WTC11 (cell line): Measurements from ENCODE around the gene RBMS1. TPM values are rescaled to one million over a fixed set of nuclear protein-coding genes. Genes with fewer than 3 reads are reported as not detected.

ENCODE experiments used
- ATAC-seq: fragments of 200-7000 bp; cut with Tn5 transposase; 2 replicates; pipeline ENCODE4 v1.10.0; 2021; ENCODE audit warnings: mild to moderate bottlenecking, moderate library complexity
- CTCF ChIA-PET: fragments of 300-600 bp; sonication (Branson Sonifier 250); formaldehyde crosslinking; loops from one replicate; lab custom pipeline; 2021; ENCODE audit warnings: antibody characterized with exemption; lab: Charles Lee
- POLR2A ChIA-PET: fragments of 350-600 bp; sonication (Branson Sonifier 250); formaldehyde crosslinking; loops from one replicate; lab custom pipeline; 2021; ENCODE audit warnings: antibody characterized with exemption; lab: Charles Lee
- DNase-seq: peaks from one replicate; pipeline ENCODE4 v3.0.0; 2021; ENCODE audit warnings: low spot score
- H3K27ac Mint-ChIP-seq: 2 replicates; pipeline ENCODE4 v1.8.0; 2021; ENCODE audit warnings: mixed read lengths
- H3K27me3 Mint-ChIP-seq: 2 replicates; pipeline ENCODE4 v1.8.0; 2021; ENCODE audit warnings: low read depth, mild to moderate bottlenecking, moderate library complexity, mixed read lengths
- H3K36me3 Mint-ChIP-seq: 2 replicates; pipeline ENCODE4 v1.8.0; 2021; ENCODE audit warnings: mixed read lengths
- H3K4me1 Mint-ChIP-seq: 2 replicates; pipeline ENCODE4 v1.8.0; 2022; ENCODE audit warnings: mixed read lengths
- H3K4me3 Mint-ChIP-seq: 2 replicates; pipeline ENCODE4 v1.8.0; 2021; ENCODE audit warnings: mild to moderate bottlenecking, moderate library complexity, mixed read lengths
- H3K9me3 Mint-ChIP-seq: 2 replicates; pipeline ENCODE4 v1.8.0; 2021; ENCODE audit warnings: mixed read lengths
- ATF2 ChIP-seq: sonication (generic); formaldehyde crosslinking; IDR thresholded peaks from 2 replicates; pipeline ENCODE4 v1.8.1; 2022; ENCODE audit warnings: low read depth, missing genetic modification reagents, borderline replicate concordance
- CDX4 ChIP-seq: fragments of 250-450 bp; sonication (Bioruptor Pico); IDR thresholded peaks from 2 replicates; pipeline ENCODE4 v1.9.0; 2021; ENCODE audit warnings: moderate library complexity, mild to moderate bottlenecking, inconsistent platforms, borderline replicate concordance
- CREB1 ChIP-seq: sonication (generic); formaldehyde crosslinking; IDR thresholded peaks from 2 replicates; pipeline ENCODE4 v1.8.0; 2023; ENCODE audit warnings: mild to moderate bottlenecking, missing genetic modification reagents
- CREM ChIP-seq: sonication (generic); formaldehyde crosslinking; IDR thresholded peaks from 2 replicates; pipeline ENCODE4 v1.8.1; 2022; ENCODE audit warnings: mild to moderate bottlenecking, missing genetic modification reagents, moderate library complexity
- EMX1 ChIP-seq: fragments of 250-450 bp; sonication (Bioruptor Pico); IDR thresholded peaks from 2 replicates; pipeline ENCODE4 v1.8.0; 2021; ENCODE audit warnings: mild to moderate bottlenecking
- ETV6 ChIP-seq: sonication (generic); formaldehyde crosslinking; IDR thresholded peaks from 2 replicates; pipeline ENCODE4 v1.8.1; 2022; ENCODE audit warnings: mild to moderate bottlenecking, missing genetic modification reagents
- FOXK1 ChIP-seq: sonication (generic); formaldehyde crosslinking; IDR thresholded peaks from 2 replicates; pipeline ENCODE4 v1.8.0; 2022; ENCODE audit warnings: mild to moderate bottlenecking, moderate library complexity, missing genetic modification reagents
- FOXP1 ChIP-seq: sonication (generic); formaldehyde crosslinking; IDR thresholded peaks from 2 replicates; pipeline ENCODE4 v1.8.0; 2022; ENCODE audit warnings: missing genetic modification reagents, mild to moderate bottlenecking, moderate library complexity, borderline replicate concordance
- IRF2 ChIP-seq: sonication (generic); formaldehyde crosslinking; IDR thresholded peaks from 2 replicates; pipeline ENCODE4 v1.8.0; 2022; ENCODE audit warnings: low read depth, missing genetic modification reagents, borderline replicate concordance
- NFATC4 ChIP-seq: fragments of 250-450 bp; sonication (Bioruptor Pico); IDR thresholded peaks from 2 replicates; pipeline ENCODE4 v1.9.0; 2021; ENCODE audit warnings: mild to moderate bottlenecking
- NFE2L1 ChIP-seq: sonication (generic); formaldehyde crosslinking; IDR thresholded peaks from 2 replicates; pipeline ENCODE4 v1.8.1; 2023; ENCODE audit warnings: missing genetic modification reagents
- NR1H2 ChIP-seq: sonication (generic); formaldehyde crosslinking; IDR thresholded peaks from 2 replicates; pipeline ENCODE4 v1.9.0; 2021; ENCODE audit warnings: mild to moderate bottlenecking, moderate library complexity, missing genetic modification reagents
- OVOL2 ChIP-seq: fragments of 250-450 bp; sonication (Bioruptor Pico); IDR thresholded peaks from 2 replicates; pipeline ENCODE4 v1.9.0; 2021; ENCODE audit warnings: mild to moderate bottlenecking, borderline replicate concordance
- RORB ChIP-seq: fragments of 250-450 bp; sonication (Bioruptor Pico); IDR thresholded peaks from 2 replicates; pipeline ENCODE4 v1.9.0; 2021; ENCODE audit warnings: mild to moderate bottlenecking
- SMAD3 ChIP-seq: sonication (generic); formaldehyde crosslinking; IDR thresholded peaks from 2 replicates; pipeline ENCODE4 v1.8.0; 2022; ENCODE audit warnings: missing genetic modification reagents, mild to moderate bottlenecking, borderline replicate concordance
- SMAD4 ChIP-seq: sonication (generic); formaldehyde crosslinking; IDR thresholded peaks from 2 replicates; pipeline ENCODE4 v1.8.0; 2022; ENCODE audit warnings: mild to moderate bottlenecking, missing genetic modification reagents
- SOX15 ChIP-seq: fragments of 250-450 bp; sonication (Bioruptor Pico); IDR thresholded peaks from 2 replicates; pipeline ENCODE4 v1.9.0; 2021; ENCODE audit warnings: mild to moderate bottlenecking
- ZBTB21 ChIP-seq: sonication (generic); formaldehyde crosslinking; IDR thresholded peaks from 2 replicates; pipeline ENCODE4 v1.8.1; 2023; ENCODE audit warnings: mild to moderate bottlenecking, missing genetic modification reagents, borderline replicate concordance
- ZNF232 ChIP-seq: sonication (generic); formaldehyde crosslinking; IDR thresholded peaks from 2 replicates; pipeline ENCODE4 v1.8.0; 2022; ENCODE audit warnings: mild to moderate bottlenecking, missing genetic modification reagents
- ZNF263 ChIP-seq: sonication (generic); formaldehyde crosslinking; IDR thresholded peaks from 2 replicates; pipeline ENCODE4 v1.8.1; 2022; ENCODE audit warnings: low read depth, mild to moderate bottlenecking, moderate library complexity, missing genetic modification reagents
- total RNA-seq: library from RNA; stranded (reverse); gene quantifications from 3 replicates; pipeline ENCODE4 v1.2.3, GENCODE V29; 2021
- TF ChIP-seq, protein P1 (sequence below): sonication (generic); formaldehyde crosslinking; IDR thresholded peaks from 2 replicates; pipeline ENCODE4 v1.8.1; 2022; ENCODE audit warnings: missing genetic modification reagents, borderline replicate concordance
- TF ChIP-seq, protein P2 (sequence below): fragments of 250-450 bp; sonication (Bioruptor Pico); IDR thresholded peaks from 2 replicates; pipeline ENCODE4 v1.9.0; 2021; ENCODE audit warnings: mild to moderate bottlenecking
- TF ChIP-seq, protein P3 (sequence below): sonication (generic); formaldehyde crosslinking; IDR thresholded peaks from 2 replicates; pipeline ENCODE4 v1.8.0; 2022; ENCODE audit warnings: mild to moderate bottlenecking, missing genetic modification reagents
- TF ChIP-seq, protein P4 (sequence below): fragments of 250-450 bp; sonication (Bioruptor Pico); IDR thresholded peaks from 2 replicates; pipeline ENCODE4 v1.8.0; 2021; ENCODE audit warnings: mild to moderate bottlenecking
- TF ChIP-seq, protein P5 (sequence below): sonication (generic); formaldehyde crosslinking; IDR thresholded peaks from 2 replicates; pipeline ENCODE4 v1.8.0; 2022; ENCODE audit warnings: mild to moderate bottlenecking, missing genetic modification reagents

RBMS1 gene
- total RNA-seq, 1 experiment from 2014 or later, result 56.3 TPM

GRCh38 chr2:160325418-160325817 lies 168.2 kb downstream of the RBMS1 start (continued):
- TF ChIP-seq, protein P1, sequence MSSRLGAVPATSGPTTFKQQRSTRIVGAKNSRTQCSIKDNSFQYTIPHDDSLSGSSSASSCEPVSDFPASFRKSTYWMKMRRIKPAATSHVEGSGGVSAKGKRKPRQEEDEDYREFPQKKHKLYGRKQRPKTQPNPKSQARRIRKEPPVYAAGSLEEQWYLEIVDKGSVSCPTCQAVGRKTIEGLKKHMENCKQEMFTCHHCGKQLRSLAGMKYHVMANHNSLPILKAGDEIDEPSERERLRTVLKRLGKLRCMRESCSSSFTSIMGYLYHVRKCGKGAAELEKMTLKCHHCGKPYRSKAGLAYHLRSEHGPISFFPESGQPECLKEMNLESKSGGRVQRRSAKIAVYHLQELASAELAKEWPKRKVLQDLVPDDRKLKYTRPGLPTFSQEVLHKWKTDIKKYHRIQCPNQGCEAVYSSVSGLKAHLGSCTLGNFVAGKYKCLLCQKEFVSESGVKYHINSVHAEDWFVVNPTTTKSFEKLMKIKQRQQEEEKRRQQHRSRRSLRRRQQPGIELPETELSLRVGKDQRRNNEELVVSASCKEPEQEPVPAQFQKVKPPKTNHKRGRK, result no peak
- TF ChIP-seq ZNF232 (CRISPR knock-in tag) (no peak), ZNF263 (CRISPR knock-in tag) (no peak), FOXK1 (CRISPR knock-in tag) (no peak), NR1H2 (CRISPR knock-in tag) (no peak), IRF2 (CRISPR knock-in tag) (no peak), NFATC4 (CRISPR knock-in tag) (no peak)
- TF ChIP-seq, protein P2, sequence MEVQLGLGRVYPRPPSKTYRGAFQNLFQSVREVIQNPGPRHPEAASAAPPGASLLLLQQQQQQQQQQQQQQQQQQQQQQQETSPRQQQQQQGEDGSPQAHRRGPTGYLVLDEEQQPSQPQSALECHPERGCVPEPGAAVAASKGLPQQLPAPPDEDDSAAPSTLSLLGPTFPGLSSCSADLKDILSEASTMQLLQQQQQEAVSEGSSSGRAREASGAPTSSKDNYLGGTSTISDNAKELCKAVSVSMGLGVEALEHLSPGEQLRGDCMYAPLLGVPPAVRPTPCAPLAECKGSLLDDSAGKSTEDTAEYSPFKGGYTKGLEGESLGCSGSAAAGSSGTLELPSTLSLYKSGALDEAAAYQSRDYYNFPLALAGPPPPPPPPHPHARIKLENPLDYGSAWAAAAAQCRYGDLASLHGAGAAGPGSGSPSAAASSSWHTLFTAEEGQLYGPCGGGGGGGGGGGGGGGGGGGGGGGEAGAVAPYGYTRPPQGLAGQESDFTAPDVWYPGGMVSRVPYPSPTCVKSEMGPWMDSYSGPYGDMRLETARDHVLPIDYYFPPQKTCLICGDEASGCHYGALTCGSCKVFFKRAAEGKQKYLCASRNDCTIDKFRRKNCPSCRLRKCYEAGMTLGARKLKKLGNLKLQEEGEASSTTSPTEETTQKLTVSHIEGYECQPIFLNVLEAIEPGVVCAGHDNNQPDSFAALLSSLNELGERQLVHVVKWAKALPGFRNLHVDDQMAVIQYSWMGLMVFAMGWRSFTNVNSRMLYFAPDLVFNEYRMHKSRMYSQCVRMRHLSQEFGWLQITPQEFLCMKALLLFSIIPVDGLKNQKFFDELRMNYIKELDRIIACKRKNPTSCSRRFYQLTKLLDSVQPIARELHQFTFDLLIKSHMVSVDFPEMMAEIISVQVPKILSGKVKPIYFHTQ (CRISPR knock-in tag), result no peak

DNA sequence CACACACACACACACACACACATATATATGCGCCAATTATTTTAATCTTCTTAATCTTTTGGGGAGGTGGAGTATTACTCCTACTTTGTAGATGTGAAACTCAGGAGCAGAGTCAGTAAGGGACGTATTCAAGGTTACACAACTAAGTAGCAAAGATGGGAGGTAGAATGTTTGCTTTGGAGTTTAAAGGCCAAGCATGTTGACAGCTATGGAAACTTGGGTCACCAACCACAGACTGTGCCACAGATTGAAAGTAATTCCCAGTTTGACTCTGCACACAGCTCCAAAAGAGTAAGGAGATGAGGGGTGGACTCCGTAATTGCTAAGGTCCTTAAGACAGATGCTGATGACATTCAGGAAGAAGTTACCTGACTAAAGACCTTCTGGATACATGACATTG lies 168.7 kb downstream of the RBMS1 start:
- Mint-ChIP-seq H3K4me1 (peaks cover 49% of the 10 kb centered on the region), H3K9me3 (no peaks in the 10 kb centered on the region), H3K27me3 (no peaks in the 10 kb centered on the region)
- no peak for ATAC-seq
- TF ChIP-seq, protein P3, sequence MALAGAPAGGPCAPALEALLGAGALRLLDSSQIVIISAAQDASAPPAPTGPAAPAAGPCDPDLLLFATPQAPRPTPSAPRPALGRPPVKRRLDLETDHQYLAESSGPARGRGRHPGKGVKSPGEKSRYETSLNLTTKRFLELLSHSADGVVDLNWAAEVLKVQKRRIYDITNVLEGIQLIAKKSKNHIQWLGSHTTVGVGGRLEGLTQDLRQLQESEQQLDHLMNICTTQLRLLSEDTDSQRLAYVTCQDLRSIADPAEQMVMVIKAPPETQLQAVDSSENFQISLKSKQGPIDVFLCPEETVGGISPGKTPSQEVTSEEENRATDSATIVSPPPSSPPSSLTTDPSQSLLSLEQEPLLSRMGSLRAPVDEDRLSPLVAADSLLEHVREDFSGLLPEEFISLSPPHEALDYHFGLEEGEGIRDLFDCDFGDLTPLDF (CRISPR knock-in tag), result no peak
- TF ChIP-seq, protein P4, sequence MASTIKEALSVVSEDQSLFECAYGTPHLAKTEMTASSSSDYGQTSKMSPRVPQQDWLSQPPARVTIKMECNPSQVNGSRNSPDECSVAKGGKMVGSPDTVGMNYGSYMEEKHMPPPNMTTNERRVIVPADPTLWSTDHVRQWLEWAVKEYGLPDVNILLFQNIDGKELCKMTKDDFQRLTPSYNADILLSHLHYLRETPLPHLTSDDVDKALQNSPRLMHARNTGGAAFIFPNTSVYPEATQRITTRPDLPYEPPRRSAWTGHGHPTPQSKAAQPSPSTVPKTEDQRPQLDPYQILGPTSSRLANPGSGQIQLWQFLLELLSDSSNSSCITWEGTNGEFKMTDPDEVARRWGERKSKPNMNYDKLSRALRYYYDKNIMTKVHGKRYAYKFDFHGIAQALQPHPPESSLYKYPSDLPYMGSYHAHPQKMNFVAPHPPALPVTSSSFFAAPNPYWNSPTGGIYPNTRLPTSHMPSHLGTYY (CRISPR knock-in tag), result no peak
- TF ChIP-seq CREM (CRISPR knock-in tag) (no peak), EMX1 (no peak), SMAD3 (CRISPR knock-in tag) (no peak), SMAD4 (no peak), NFE2L1 (no peak), OVOL2 (CRISPR knock-in tag) (no peak), CREB1 (CRISPR knock-in tag) (no peak), IRF2 (CRISPR knock-in tag) (no peak), FOXP1 (CRISPR knock-in tag) (no peak), CDX4 (CRISPR knock-in tag) (no peak), SOX15 (CRISPR knock-in tag) (no peak), NFATC4 (CRISPR knock-in tag) (no peak), ATF2 (CRISPR knock-in tag) (no peak), ETV6 (no peak), ZBTB21 (CRISPR knock-in tag) (no peak), RORB (CRISPR knock-in tag) (no peak)
- TF ChIP-seq, protein P5, sequence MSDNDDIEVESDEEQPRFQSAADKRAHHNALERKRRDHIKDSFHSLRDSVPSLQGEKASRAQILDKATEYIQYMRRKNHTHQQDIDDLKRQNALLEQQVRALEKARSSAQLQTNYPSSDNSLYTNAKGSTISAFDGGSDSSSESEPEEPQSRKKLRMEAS, result no peak
- TF ChIP-seq, protein P2 (CRISPR knock-in tag), result no peak
- TF ChIP-seq, all 79 proteins: peak for 0
- ChIA-PET POLR2A (interaction anchor here (0.6 to 1.5 kb wide), 3 partner anchors 16 to 230 kb away, joined by 3 to 4 read pairs (median 3); no protein-coding TSS in a partner anchor), CTCF (interaction anchor here (0.7 to 2.3 kb wide), 24 partner anchors 8 to 813 kb away, joined by 3 to 12 read pairs (median 4); no protein-coding TSS in a partner anchor)
- Mint-ChIP-seq H3K36me3 (no peaks in the 10 kb centered on the region), H3K27ac (no peak overlapping the region), H3K4me3 (no peak overlapping the region)
- no peak for DNase-seq
